Dermis blood vessel endothelial cell (primary cell): ENCODE results near the gene HORMAD2. TPM values are rescaled to one million over a fixed set of nuclear protein-coding genes. Genes with fewer than 3 reads are reported as not detected.
"Not testable (repeated sequence)": the region's sequence is repeated elsewhere in the genome, so short reads cannot be mapped to it uniquely, and the experiment has no call there.

Experiments
- DNase-seq: peaks from one replicate; pipeline ENCODE4 v3.0.0; 2010
- total RNA-seq: library from RNA; depleted of rRNA; stranded (reverse); fragments of >200 nt; gene quantifications from 2 replicates; pipeline ENCODE4 v1.2.3, GENCODE V29; 2014

HORMAD2 gene
- total RNA-seq, 1 donor from 2014 or later = not detected

GRCh38 chr22:30059346-30060020 lies 20.8 kb upstream of the HORMAD2 start:
- DNase-seq = not testable (repeated sequence)

DNA sequence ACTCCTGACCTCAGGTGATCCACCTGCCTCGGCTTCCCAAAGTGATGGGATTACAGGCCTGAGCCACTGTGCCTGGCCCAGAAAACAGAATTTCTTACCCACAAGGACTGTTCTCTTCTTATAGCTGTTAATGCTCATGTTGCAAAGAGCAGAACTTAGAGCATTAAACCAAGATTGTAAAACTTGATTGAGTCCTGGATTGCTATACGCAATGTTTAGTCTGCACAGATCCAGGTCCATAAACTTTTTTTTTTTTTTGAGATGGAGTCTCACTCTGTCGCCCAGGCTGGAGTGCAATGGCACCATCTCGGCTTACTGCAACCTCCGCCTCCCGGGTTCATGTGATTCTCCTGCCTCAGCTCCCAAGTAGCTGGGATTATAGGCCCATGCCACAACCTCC lies 19.2 kb upstream of the HORMAD2 start:
- DNase-seq = not testable (repeated sequence)

DNA sequence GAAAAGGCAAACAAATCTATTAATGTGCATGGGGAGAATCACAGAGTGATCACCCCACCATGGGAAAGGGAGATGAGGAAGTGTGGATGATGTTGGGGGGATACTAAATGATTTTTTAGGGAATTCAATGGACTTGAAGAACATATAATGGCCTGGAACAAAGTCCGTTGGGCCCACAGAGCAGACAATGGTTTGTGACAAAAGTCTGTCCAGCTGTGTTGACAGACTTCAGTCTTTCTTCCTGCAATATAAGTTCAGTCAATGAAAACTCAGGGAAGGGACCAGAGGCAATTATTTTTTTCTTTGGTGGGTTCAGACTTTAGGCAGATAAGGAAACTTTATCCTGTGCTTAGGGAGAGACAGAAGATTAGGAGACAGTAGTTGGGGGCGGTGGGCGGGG lies 18.0 kb upstream of the HORMAD2 start:
- no peak for DNase-seq

- DNase-seq = no peak
Observed at GRCh38 chr22:30062950-30063349, 17.3 kb upstream of the HORMAD2 start.

DNA sequence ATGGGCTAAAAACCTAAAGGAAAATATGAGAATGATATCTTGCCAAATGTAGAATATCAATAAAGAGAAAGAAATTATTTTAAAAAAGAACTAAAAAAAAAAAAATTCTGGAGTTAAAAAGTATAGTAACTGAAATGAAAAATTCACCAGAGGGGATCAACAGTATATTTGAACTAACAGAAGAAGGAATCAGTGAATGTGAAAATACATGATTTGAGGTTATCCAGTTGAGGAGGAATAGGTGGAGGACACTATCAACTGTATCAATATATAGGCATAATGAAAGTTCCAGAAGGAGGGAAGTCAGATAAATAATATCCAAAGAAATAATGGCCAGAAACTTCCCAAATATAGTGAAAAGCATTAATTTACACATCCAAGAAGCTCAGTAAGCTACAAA lies 16.1 kb upstream of the HORMAD2 start:
- DNase-seq = no peak

DNA sequence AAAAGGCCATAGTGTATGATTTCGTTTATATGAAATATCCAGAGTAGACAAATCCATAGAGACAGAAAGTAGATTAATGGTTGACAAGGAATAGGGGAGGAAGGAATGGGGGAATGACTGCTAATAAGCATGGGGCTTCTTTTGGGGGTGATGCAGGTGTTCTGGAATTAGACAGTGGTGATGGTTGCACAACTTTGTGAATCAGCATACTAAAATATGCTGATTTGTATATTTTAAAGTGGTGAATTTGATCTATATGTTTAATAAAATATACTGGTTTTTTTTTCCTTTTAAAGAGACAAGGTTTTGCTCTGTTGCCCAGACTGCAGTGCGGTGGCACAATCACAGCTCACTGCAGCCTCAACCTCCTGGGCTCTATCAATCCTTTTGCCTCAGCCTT lies 6.5 kb upstream of the HORMAD2 start:
- DNase-seq = no peak

DNA sequence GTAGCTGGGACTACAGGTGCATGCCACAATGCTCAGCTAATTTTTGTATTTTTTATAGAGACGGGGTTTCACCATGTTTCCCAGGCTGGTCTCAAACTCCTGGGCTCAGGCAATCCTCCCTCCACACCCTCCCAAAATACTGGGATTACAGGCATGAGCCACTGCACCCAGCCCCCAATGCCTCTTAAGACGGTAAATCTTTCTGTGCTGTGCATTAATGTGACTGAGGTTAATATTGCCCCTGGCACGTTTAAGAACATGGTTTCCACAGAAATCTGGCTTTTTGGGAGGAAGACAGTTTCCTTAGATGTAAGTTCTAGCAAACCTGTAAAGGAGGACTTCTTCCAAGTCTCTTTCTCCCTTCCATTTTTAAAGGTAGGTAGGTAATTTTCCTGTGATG lies 6.1 kb upstream of the HORMAD2 start:
- DNase-seq = no peak

DNA sequence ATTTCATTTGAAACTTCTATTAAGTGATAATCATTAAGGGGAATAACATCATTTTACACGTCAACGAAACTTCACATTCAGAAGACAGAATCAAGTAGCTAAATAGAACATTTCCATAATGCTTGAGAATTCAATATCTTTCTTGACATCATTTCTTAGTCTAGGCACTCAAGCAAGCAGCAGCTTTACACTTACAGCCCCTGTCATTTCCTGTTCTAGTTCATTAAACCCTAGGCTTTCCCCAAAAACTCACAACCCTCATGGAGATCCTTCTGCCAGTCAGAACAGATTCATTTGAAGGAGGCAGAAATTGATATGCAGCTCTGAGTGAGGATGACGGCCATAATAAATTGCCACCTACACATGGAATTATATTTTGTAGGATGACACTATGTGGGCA lies 5.3 kb upstream of the HORMAD2 start:
- DNase-seq = no peak

- DNase-seq = no peak
Observed at GRCh38 chr22:30077279-30077880, 2.9 kb upstream of the HORMAD2 start.

DNA sequence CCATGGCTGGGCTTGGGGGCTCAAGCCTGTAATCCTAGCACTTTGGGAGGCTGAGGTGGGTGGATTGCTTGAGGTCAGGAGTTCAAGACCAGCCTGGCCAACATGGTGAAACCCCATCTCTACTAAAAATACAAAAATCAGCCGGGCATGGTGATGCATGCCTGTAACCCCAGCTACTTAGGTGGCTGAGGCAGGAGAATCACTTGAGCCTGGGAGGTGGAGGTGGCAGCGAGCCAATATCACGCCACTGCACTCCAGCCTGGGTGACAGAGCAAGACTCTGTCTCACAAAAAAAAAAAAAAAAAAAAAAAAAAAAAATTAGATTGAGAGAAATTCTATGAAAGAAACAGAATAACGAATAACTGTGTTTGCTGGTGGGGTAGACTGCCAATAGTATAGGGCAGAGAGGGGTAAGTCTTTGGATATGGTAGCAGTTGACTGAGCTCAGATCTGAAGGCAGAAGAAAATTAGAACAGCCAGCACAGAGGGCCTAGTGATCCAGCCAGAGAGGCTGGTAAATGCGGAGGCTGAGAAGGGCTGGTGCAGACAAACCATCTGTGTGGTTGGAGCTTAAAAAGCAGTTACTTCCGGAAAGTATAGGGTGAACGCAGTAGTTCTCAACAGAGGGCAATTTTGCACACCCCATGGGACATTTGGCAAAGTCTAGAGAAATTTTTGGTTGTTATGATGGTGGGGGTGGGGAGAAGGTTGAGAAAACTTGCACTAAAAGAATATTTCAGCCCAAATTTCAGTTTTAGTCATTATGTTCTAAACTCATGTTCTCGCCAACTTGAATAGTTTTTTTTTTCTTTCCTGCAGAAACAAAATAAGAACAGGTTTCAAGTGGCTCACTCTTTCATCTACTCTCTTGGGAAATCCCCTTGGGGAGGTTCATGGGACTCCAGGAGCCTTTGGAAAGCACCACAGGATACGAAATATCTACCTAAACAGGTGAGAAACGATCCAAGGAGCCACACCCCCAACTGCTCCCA lies 1.6 kb upstream of the HORMAD2 start:
- no peak for DNase-seq

DNA sequence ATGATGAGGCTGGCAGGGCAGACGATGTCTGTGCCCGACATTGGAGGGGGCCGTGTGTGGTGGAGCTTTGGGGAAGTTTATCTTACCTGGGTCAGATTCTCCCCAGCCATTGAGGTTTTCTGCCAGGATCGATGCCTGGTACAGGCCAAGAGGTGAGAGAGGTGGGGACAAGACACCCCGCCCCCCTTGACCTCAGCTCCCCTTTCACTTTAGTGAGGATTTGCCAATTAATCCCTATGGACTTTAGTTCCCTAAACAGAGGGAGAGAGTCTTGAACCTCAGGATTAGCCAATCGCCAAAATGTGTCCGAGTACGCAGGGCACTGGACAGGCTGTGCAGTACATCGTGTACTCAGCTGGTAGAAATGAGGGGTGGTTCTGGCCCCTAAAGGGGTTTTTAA lies 541 bp downstream of the HORMAD2 start:
- no peak for DNase-seq

GRCh38 chr22:30086496-30086895 lies 6.2 kb downstream of the HORMAD2 start:
- DNase-seq = no peak

DNA sequence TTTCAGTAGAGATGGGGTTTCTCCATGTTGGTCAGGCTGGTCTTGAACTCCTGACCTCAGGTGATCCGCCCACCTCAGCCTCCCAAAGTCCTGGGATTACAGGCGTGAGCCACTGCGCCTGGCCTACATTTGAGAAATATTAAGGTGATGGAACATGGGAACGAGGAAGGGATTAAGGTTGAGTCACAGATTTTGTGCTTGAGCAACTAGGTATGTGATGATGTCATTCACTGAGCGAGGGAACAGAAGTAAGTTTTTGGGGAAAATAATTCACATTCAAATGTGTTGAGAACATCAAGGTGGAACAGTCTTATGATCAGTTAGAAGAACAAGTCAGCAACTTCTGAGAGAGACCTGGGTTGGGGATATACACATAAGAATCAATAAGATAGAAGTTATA lies 6.8 kb downstream of the HORMAD2 start:
- not testable (repeated sequence) for DNase-seq

DNA sequence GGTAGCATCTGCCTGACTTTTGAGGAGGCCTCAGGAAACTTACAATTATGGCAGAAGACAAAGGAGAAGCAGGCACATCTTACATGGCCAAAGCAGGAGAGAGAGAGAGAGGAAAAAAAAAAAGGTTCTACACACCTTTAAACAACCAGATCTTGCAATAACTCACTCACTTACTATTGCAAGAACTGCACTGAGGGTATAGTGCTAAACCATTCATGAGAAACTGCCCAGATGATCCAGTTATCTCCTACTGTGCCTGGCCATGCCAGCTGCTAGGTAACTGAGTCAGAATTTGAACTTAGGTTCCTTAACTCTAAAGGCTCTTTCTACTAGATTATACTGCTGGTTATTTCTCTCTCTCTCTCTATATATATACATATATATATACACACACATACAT lies 7.3 kb downstream of the HORMAD2 start:
- DNase-seq = no peak

DNA sequence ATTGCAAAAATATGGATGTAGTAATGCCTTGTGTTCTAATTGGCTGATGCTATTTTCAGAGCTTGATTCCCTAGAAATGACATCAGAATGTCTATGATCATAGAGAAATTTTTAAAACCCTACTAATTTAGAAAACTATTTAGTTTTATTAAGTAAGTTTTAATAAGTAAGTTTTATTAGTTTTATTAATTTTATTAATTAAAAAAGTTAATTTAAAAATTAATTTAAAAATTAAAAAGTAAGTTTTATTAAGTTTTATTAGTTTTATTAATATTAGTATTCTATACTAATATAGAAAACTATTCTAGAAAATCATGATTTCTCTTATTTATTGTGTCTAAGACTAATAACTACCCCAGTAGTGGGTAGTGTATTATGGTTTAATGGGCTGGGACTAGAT lies 8.2 kb downstream of the HORMAD2 start:
- DNase-seq = no peak

DNA sequence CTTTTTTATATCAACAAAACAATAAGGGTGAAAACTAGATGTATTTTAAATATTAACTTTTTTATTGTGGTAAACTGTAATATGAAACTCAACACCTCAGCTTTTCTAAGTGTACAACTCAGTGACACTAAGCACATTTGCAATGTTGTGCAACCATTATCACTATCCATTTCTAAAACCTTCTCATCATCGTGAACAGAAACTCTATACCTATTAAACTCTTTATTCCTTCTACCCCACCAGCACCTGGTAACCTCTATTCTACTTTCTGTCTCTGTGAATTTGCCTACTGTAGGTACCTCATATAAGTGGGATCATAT lies 9.4 kb downstream of the HORMAD2 start:
- no peak for DNase-seq

GRCh38 chr22:30092686-30093085 lies 12.4 kb downstream of the HORMAD2 start:
- no peak for DNase-seq

DNA sequence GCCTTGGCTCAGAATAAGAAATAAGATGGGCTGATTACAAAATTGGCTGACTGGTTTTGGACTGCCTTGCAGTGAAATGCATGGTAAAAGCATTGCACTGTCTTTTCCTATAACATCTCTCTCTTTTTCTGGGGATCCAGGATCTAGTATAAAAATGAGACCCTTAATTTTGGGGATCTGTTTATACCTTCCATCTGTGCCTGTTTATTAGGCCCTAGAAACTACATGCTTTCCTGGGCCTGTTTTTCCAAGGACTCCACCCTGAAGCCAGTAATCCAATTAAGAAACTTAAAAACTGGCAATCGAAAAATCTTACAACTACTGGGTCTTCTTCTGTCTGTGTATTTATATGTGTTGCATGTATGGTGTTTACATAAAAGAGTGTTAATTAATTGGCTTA lies 14.5 kb downstream of the HORMAD2 start:
- no peak for DNase-seq

DNA sequence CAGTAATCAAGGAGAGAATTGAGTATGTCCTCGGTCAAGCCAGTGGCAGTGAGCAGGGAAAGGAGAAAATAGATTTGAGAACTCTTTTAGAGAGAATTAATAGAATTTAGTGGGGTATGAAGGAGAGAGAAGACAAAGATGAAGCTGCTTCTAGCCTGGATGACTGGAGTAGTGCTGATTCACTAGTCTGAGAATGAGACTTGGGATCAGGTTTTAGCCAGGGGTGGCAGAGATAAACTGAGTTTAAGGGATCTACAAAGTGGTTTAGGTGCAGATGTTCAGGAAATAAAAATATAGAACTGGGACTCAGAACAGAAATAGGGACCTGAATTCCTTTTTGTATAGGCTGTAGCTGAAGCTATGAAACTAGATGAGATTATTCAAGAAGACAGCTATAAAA lies 17.6 kb downstream of the HORMAD2 start:
- DNase-seq = no peak

DNA sequence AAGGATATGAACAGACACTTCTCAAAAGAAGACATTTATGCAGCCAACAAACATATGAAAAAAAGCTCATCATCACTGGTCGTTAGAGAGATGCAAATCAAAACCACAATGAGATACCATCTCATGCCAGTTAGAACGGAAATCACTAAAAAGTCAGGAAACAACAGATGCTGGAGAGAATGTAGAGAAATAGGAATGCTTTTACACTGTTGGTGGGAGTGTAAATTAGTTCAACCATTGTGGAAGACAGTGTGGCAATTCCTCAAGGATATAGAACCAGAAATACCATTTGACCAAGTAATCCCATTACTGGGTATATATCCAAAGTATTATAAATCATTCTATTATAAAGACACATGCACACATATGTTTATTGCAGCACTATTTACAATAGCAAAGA lies 20.5 kb downstream of the HORMAD2 start:
- DNase-seq = not testable (repeated sequence)

DNA sequence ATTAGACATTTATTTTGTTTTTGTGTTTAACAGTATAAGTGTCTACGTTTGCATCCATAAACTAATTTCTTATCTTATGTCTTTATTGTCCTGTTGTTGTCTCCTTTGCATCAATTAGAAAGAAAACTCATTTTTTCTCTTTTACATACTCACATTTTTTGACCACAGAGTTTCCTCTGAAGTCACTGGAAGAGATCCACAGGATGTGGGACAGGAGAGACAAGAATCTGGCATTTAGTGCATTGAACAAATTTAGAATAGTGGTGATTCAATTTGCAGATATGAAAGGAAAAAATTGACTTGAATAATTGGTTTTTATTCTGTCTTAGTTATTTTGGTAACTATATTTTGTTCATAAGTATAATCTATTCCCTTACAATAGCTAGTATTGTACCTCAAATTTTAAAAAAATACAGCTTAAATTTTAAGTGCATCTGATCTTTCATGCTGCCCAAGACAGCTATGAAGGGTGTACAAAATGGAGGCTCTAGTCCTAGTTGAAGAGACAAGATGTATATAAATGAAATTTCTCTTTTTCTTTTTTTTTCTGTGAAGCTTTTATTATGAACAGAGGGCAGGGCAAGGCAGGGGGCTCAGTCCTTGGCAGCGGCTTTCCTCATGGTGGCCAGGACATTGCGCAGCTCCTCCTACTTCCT lies 24.4 kb downstream of the HORMAD2 start:
- DNase-seq = no peak

GRCh38 chr22:30105483-30105882 lies 25.2 kb downstream of the HORMAD2 start:
- no peak for DNase-seq

- no peak for DNase-seq
Observed at GRCh38 chr22:30113494-30113893, 33.2 kb downstream of the HORMAD2 start.
